Lower leg skin (tissue), 3 donors: ENCODE data around the gene LRWD1.
"Not testable (repeated sequence)": the region's sequence is repeated elsewhere in the genome, so short reads cannot be mapped to it uniquely, and the experiment has no call there.

Experiments
- CTCF ChIP-seq, 3 donors: fragments of 450-650 bp; IDR thresholded peaks; one replicate each; pipeline ENCODE4 v1.5.1; 2016; ENCODE audit warnings: antibody characterized with exemption in 3 of 3, mild to moderate bottlenecking in 3 of 3, moderate library complexity in 2 of 3
- POLR2A ChIP-seq, 2 donors: fragments of 450-650 bp; IDR thresholded peaks; one replicate each; pipeline ENCODE4 v1.6.1; 2016 to 2017; ENCODE audit warnings: antibody characterized with exemption in 2 of 2, mild to moderate bottlenecking in 1 of 2, moderate library complexity in 1 of 2

DNA sequence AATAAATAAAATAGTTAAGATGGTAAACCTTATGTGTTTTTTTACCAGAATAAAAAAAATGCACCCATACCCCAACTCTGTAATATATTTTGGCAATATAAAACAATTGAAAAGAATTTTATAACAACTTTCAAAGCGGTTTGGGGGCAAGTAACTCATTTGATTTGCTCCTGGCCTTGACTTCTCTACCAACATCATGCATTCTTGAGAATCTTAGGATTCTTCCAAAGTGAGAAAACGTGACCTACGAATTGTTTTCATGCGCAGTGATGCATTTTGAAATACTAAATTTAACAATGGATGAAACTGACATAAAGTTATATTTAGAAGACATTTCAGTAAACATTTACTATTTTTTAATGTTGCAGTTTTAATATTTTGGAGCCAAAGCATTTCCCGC lies 56.0 kb downstream of the LRWD1 start:
- not testable (repeated sequence) for TF ChIP-seq CTCF, POLR2A (IDR thresholded peaks at IDR 0.05)
